Limb (tissue), 2 donors: Measurements from ENCODE around the gene ALDH4A1.

Experiments
- DNase-seq, 2 donors: peaks; one replicate each; pipeline ENCODE4 v3.0.0-alpha.2; 2016; ENCODE audit errors: extremely low spot score in 2 of 2

The ALDH4A1 gene

DNA sequence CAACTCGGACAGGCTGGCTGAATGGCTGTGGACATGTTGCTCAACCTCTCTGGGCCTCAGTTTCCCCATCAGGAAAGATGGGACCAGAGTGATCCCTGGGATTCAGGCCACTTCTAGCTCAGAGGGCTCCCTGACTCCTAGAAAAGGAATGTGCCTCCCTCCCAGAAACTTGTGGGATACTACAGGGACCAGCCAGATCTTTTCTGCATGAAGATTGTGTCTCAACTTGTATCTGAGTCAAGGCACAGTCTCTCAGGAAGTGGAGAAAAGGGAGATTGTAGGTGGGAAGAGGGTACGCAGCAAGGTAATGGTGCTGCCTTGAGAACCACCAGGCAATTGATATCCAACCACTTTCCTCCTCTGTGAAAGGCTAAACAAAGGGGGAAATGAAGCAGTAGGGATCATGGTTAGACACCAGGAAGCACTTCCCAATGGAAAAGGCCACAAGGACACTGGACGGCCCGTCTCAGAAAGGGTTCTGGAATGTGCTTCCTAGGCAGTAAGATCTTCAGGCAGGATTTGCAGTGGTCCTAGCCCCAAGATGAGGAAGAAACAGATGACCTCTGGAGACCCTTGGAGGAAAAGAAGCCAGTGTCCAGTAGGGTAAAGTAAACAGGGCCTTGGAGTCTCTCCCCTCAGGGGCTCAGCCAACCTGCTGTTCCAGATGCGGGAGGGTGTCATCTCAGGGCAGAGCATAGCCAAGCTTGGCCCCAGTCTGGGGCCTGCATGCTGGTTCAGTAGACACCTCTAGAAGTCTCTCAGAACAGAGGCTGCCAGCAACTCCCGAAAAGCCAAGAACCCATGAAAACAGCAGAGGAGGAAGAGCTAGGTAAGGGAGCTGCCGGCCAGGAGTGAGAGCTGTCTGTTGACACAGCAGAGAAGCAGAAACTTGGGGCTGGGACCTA lies 37.3 kb upstream of the ALDH4A1 start:
- no peak for DNase-seq

DNA sequence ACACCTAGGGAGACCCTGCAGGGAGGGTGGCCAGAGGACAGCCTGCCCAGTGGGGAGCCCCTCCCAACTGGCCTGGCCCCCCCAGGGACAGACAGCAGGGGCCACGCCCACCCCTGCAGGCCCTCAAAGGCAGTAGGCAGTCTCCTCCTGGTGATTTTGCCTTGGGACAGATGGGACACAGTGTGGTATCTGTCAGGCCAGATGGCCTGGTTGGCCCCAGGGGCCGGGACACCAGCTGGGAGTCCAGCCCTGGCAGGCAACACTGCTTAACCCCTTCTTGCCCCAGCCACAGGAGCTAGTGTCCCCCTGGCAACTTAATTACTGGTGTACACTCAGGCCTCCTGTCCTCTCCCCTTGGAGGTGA lies 36.3 kb upstream of the ALDH4A1 start:
- no peak for DNase-seq

GRCh38 chr1:18938008-18938706 lies 35.8 kb upstream of the ALDH4A1 start:
- DNase-seq, result no peak

DNA sequence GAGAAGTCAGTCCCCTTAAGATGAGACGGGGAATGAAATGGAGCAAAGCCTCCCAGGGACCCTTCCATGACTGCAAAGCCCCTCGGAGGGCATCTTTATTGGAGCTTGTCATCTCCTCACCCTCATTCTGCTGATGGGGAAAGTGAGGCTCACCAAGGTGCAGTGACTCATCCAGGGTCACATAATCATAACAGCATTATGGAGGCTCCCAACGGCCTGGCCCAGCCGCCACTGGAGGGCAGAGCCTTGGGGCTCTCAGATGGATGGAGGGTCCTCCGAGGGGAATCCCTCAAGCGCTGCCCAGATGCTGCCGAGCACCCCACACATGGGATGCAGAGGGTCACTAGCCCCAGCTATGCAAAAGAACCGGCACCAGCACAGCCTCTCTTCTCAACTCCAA lies 35.2 kb upstream of the ALDH4A1 start:
- no peak for DNase-seq

GRCh38 chr1:18936814-18937481 lies 34.6 kb upstream of the ALDH4A1 start:
- DNase-seq, result no peak

DNA sequence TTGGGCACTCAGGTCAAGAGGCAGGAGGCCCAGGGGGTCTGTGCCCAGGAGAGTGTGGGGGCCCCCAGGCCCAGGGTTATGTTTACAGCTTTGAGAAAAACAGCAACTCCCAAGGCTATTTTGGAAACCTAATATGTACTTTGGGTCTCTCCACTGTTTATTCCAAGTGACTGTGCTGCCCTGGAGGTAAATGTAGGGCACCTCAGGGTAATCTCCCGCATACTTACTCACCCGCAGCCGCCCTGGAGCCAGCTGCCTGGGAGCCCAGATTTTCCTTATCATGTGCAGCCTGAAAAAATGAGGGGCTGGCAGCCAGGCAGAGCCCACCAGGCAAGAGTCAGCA lies 34.1 kb upstream of the ALDH4A1 start:
- DNase-seq, result no peak

GRCh38 chr1:18934205-18935000 lies 32.0 kb upstream of the ALDH4A1 start:
- DNase-seq, result no peak

- no peak for DNase-seq
These were observed 30.5 kb upstream of the ALDH4A1 start for GRCh38 chr1:18932879-18933278.

- no peak for DNase-seq
These were observed 30.0 kb upstream of the ALDH4A1 start for GRCh38 chr1:18932387-18932786.

GRCh38 chr1:18931730-18932129 lies 29.4 kb upstream of the ALDH4A1 start:
- no peak for DNase-seq

- DNase-seq, result no peak
These were observed 27.3 kb upstream of the ALDH4A1 start for GRCh38 chr1:18929686-18930085.

- DNase-seq, result no peak
These were observed 26.6 kb upstream of the ALDH4A1 start for GRCh38 chr1:18928985-18929384.

GRCh38 chr1:18928406-18928805 lies 26.1 kb upstream of the ALDH4A1 start:
- no peak for DNase-seq

DNA sequence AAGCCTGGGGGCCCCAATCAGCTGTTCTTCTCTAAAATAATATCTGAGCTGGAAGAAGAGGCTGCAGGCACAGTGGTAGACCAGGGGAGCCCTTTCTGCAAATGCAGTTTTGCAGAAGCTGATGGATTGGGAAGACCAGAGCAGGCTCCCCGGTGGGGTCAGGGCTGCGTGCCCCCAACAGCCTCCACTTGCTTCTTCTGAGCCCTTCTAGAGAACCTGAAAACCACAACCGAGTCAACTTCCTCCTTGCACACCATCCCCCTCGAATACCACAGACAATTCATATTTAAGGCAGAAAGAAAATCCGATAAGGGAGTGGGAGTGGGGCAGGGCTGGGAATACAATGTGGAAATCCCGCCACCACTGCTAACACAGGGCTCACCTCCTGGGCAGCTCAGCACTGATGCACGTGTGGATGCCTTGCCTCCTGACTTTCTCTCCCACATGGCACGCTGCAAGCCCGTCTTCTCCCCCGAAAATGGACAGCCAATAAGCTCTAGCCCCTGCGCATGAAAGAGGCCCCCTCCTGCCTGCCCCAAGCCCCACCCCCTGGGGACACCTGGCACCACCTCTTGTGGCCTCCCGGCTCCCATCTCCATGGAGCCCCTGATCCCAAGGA lies 25.4 kb upstream of the ALDH4A1 start:
- no peak for DNase-seq

DNA sequence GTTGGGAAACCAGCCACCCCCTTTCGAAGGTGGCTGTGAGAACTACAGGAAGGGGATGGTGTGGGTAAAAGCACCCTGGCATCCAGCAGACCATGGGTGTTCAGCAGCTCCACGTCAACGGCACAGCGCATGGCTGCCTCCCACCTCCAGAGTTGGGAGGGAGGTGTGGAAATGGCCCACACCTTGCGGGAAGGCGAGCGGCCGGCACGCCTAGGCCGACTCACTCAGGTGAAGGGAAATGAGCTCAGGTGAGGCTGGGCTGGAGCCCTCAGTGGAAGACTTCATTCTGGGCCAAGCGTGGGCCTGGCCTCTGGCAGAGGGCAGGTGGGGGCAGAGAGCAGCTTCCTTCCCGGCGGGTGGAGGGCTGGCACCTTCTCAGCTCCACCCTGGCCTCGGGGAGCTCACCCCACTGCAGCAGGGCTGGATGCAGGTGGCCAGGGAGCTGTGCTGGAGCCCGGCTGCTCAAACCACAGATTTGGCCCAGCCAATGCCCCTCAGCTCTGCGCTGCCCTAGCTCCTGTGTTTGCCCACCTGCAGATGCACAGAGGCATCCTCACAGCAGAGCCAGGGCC lies 24.8 kb upstream of the ALDH4A1 start:
- DNase-seq, result no peak

- no peak for DNase-seq
These were observed 24.1 kb upstream of the ALDH4A1 start for GRCh38 chr1:18926315-18927081.

- no peak for DNase-seq
These were observed 22.9 kb upstream of the ALDH4A1 start for GRCh38 chr1:18925279-18925678.

DNA sequence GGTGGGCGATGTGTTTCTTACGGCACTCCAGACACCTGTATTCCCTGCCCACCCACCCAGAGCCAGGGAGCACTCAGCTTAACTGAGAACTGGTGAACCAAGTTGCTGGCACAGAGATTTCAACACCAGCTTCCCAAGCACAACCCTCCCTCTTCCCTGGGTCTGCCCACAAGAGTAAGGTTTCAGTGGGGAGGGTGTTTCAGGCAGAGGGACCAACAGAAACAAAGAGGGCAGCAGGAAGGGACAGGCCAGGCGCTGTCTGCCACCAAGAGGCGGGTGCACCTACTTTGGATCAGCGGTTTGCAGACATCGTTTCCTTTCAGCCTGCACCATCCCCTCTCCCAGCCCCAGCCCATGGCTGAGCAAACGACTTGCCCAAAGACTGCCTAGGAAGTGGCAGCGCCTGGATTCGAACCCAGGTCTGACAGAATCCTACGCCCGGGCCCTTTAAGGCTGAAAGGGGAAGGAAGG lies 21.9 kb upstream of the ALDH4A1 start:
- DNase-seq, result no peak

DNA sequence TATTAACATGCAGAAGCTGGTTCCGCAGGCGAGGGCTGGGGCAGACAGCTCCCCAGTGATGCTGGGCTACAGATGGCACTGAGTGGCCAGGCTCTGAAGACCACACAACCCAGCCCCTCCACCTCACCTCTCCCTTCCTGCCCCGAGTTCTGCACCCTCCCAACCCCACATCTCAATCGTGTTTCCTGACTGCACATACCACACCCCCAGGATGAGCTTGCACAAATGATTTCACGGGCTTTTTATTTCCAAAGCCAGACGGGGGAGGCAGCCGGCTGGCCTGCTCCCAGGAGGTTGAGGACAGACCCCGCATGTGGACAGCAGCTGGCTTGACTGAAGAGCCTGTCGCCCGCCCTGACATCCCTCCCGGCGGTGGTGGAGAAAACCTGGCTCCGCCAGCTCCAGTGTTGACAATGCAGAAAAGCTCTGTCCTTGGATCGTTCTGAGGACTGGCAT lies 21.4 kb upstream of the ALDH4A1 start:
- peak; percentile 32 to 59 for DNase-seq
